Spleen (tissue), 11 donors: ENCODE measurements around the gene TRIM38. TPM values are rescaled to one million over a fixed set of nuclear protein-coding genes. Genes with fewer than 3 reads are reported as not detected.

Experiments used
- DNase-seq: peaks from one replicate; pipeline ENCODE4 v3.0.0-alpha.2; 2020
- H3K27ac ChIP-seq, 8 donors: fragments of 200-600 bp; sonication (generic) in 7 of 8; 1 replicate in 4 of 8; 2 replicates in 4 of 8; pipeline versions ENCODE4 v1.5.0 to v1.8.0; 2016 to 2021; ENCODE audit warnings: inconsistent platforms in 4 of 8, mild to moderate bottlenecking in 4 of 8, moderate library complexity in 1 of 8
- H3K27me3 ChIP-seq, 7 donors: fragments of 200-600 bp; sonication (generic) in 6 of 7; replicated peaks in 1 of 7; 1 replicate in 4 of 7; 2 replicates in 3 of 7; pipeline versions ENCODE4 v1.5.0 to v1.8.0; 2016 to 2021; ENCODE audit warnings: inconsistent platforms in 3 of 7, mild to moderate bottlenecking in 1 of 7
- H3K36me3 ChIP-seq, 6 donors: fragments of 200-600 bp; sonication (generic) in 5 of 6; 1 replicate in 4 of 6; 2 replicates in 2 of 6; pipeline versions ENCODE4 v1.5.0 to v1.8.0; 2016 to 2021; ENCODE audit warnings: inconsistent platforms in 2 of 6
- H3K4me1 ChIP-seq, 6 donors: fragments of 200-600 bp; sonication (generic) in 5 of 6; 1 replicate in 3 of 6; 2 replicates in 3 of 6; pipeline versions ENCODE4 v1.5.0 to v1.8.0; 2016 to 2021; ENCODE audit warnings: inconsistent platforms in 3 of 6
- H3K4me3 ChIP-seq, 8 donors: fragments of 200-600 bp; sonication (generic) in 7 of 8; 1 replicate in 4 of 8; 2 replicates in 4 of 8; pipeline versions ENCODE4 v1.5.0 to v1.8.0; 2016 to 2021; ENCODE audit warnings: inconsistent platforms in 4 of 8, mild to moderate bottlenecking in 4 of 8, moderate library complexity in 2 of 8
- H3K9me3 ChIP-seq, 8 donors: fragments of 200-600 bp; sonication (generic) in 7 of 8; 1 replicate in 4 of 8; 2 replicates in 4 of 8; pipeline versions ENCODE4 v1.5.0 to v1.8.0; 2016 to 2021; ENCODE audit warnings: inconsistent platforms in 4 of 8
- POLR2A ChIP-seq, 3 donors: fragments of 450-650 bp; IDR thresholded peaks; one replicate each; pipeline ENCODE4 v1.5.1; 2017; ENCODE audit warnings: antibody characterized with exemption in 3 of 3, mild to moderate bottlenecking in 1 of 3
- POLR2AphosphoS5 ChIP-seq, 3 donors: sonication (generic); formaldehyde crosslinking; IDR thresholded peaks; one replicate each; pipeline ENCODE4 v1.5.1; 2017; ENCODE audit warnings: antibody characterized with exemption in 3 of 3
- WGBS, 5 donors: extraction: QIAGEN DNeasy Blood & Tissue Kit in 3 of 5; methylation state at CpG; one replicate each; pipeline versions ENCODE4 v1.1.5 to v1.1.7; 2013 to 2018; 5-methylcytosine and 5-hydroxymethylcytosine counted together
- intact Hi-C: fragments of 100-400 bp; cut with DNase I; formaldehyde crosslinking; loops from one replicate; pipeline ENCODE4 v1.15.0; 2023; ENCODE audit warnings: low total_unique reads
- polyA plus RNA-seq, 3 donors: library from polyadenylated mRNA; stranded (reverse); fragments of 200-250 nt; gene quantifications; one replicate each; pipeline ENCODE4 v1.2.1, GENCODE V29; 2013
- total RNA-seq, 7 donors: library from RNA; depleted of rRNA in 3 of 7; stranded (reverse); fragments of >200 nt in 3 of 7; fragmentation: NEBNext Ultra II Directional in 4 of 7; extraction: Animal tissue kit (Norgen Biotek cat#: 25700) in 4 of 7; gene quantifications; one replicate each; pipeline versions ENCODE4 v1.1.0 to v1.2.1, GENCODE V29; 2016 to 2021
- TF ChIP-seq, protein P1 (sequence below), 11 experiments: fragments of 200-600 bp in 7 of 11; fragments of 450-650 bp in 4 of 11; sonication (generic) in 4 of 11; IDR thresholded peaks in 8 of 11; conservative IDR thresholded peaks in 3 of 11; 1 replicate in 7 of 11; 2 replicates in 4 of 11; pipeline versions ENCODE4 v1.4.0 to v1.8.0; 2016 to 2021; ENCODE audit warnings: antibody characterized with exemption in 11 of 11, inconsistent platforms in 4 of 11, mild to moderate bottlenecking in 1 of 11
- donor health status: healthy with polysubstance abuse.
- donor health status: DM: no; HTN: no; CAD: no; lungs with moderate emphysema.
- donor health status: DM: no; HTN: no; CAD: no.
- donor health status: Bipolar disorder and iron deficiency.
- donor health status: healthy.
- donor health status: DM: no; HTN: no; CAD: no.
- donor health status: DM: yes; HTN: yes; CAD: no.

TRIM38 gene
- total and polyA plus RNA-seq, 10 donors, result 8.0 to 34.4 (median 28.1) TPM

DNA sequence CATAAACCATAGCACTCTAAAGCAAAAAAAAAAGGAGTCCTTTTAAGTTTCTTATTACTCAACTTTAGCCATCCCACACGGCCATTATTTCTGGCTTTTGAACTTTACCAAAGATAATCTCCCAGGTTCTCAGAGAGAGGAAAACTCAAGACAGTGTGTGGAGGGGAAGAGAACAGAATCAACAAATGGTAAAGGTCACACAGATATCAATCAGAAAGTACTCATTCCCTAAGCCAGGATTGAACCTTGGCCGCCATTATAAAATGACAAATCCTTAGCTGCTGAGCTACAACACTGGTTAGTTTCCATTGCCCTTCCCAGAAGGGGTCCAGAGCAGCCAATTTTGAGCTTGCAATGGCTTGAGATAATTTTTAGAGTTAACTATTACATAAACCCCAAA lies 10.1 kb upstream of the TRIM38 start:
- Histone ChIP-seq H3K9me3 (no peaks in the 10 kb centered on the region), H3K4me1 (no peaks in the 10 kb centered on the region), H3K27me3 (no peaks in the 10 kb centered on the region), H3K27ac (no peak overlapping the region), H3K36me3 (no peaks in the 10 kb centered on the region), H3K4me3 (no peak overlapping the region)
- WGBS, 5 donors, result 92 to 97% (median 95%) methylated on average over 2 of the region's 2 CpGs
- intact Hi-C loops, result no loop called here
- DNase-seq, result no peak
- TF ChIP-seq POLR2A (IDR thresholded peaks at IDR 0.05) (no peak), POLR2AphosphoS5 (IDR thresholded peaks at IDR 0.05) (no peak)
- TF ChIP-seq, protein P1, sequence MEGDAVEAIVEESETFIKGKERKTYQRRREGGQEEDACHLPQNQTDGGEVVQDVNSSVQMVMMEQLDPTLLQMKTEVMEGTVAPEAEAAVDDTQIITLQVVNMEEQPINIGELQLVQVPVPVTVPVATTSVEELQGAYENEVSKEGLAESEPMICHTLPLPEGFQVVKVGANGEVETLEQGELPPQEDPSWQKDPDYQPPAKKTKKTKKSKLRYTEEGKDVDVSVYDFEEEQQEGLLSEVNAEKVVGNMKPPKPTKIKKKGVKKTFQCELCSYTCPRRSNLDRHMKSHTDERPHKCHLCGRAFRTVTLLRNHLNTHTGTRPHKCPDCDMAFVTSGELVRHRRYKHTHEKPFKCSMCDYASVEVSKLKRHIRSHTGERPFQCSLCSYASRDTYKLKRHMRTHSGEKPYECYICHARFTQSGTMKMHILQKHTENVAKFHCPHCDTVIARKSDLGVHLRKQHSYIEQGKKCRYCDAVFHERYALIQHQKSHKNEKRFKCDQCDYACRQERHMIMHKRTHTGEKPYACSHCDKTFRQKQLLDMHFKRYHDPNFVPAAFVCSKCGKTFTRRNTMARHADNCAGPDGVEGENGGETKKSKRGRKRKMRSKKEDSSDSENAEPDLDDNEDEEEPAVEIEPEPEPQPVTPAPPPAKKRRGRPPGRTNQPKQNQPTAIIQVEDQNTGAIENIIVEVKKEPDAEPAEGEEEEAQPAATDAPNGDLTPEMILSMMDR (IDR thresholded peaks at IDR 0.05 in 8 of 11, conservative IDR thresholded peaks at IDR 0.05 in 3 of 11), result no peak

DNA sequence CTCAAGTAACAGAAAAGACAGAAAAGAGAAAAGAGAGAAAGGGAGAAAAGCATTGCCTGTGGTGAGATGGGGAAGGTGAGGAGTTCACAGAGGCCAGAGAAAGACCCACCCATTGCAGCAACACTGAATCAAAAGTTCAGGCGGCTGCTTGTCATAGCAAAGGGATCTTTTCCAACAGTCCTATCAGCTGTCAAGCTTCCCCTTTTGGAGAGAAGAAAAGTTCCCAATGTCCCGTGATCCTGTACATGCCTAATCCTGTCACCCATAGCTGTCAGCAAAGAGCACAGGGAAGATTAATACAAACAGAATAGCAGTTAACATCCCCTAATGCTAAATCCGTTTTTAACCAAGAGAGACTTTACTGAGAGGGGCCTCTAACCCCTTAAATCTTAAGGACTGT lies 8.9 kb upstream of the TRIM38 start:
- Histone ChIP-seq H3K27ac (no peak overlapping the region), H3K9me3 (no peaks in the 10 kb centered on the region), H3K36me3 (no peaks in the 10 kb centered on the region), H3K4me1 (peaks cover 0 to 7% (median 2%) of the 10 kb centered on the region in 6 donors), H3K4me3 (no peak overlapping the region), H3K27me3 (no peaks in the 10 kb centered on the region)
- WGBS, 5 donors, result 80 to 93% (median 89%) methylated on average over 3 of the region's 3 CpGs
- no peak for DNase-seq
- intact Hi-C loops, result no loop called here
- TF ChIP-seq POLR2AphosphoS5 (IDR thresholded peaks at IDR 0.05), result no peak

- 0 to 74% (median 23%) methylated on average over 1 of the region's 1 CpG; no CpG with 5 or more reads in 1 of the 5 donors for WGBS, 5 donors
- no peak for TF ChIP-seq POLR2AphosphoS5 (IDR thresholded peaks at IDR 0.05)
- TF ChIP-seq, protein P1 (IDR thresholded peaks at IDR 0.05 in 8 of 11, conservative IDR thresholded peaks at IDR 0.05 in 3 of 11), result no peak
- no peak for TF ChIP-seq POLR2A (IDR thresholded peaks at IDR 0.05)
- no peaks in the 10 kb centered on the region for H3K9me3 ChIP-seq
Measured at GRCh38 chr6:25954756-25955155, 7.8 kb upstream of the TRIM38 start.

DNA sequence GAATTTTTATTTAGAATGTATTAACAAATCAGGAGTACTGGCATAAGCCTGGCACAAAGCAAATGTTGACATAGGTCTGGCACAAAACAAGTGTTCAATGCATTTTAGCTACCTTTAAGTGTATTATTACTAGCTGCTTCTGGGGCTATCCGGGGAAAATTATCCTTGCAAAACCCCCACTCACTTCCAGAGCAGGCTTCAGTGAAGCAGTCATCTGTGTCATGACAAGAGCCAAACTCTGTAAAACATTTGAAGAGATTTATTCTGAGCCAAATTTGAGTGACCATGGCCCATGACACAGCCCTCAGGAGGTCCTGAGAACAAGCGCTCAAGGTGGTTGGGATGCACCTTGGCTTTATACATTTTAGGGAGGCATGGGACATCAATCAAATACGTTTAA lies 6.4 kb upstream of the TRIM38 start:
- peaks cover 0 to 30% (median 21%) of the 10 kb centered on the region in 6 donors for H3K4me1 ChIP-seq
- intact Hi-C loops, result no loop called here
- no peaks in the 10 kb centered on the region for H3K27me3 ChIP-seq
- TF ChIP-seq POLR2A (IDR thresholded peaks at IDR 0.05) (no peak), POLR2AphosphoS5 (IDR thresholded peaks at IDR 0.05) (no peak)
- TF ChIP-seq, protein P1 (IDR thresholded peaks at IDR 0.05 in 8 of 11, conservative IDR thresholded peaks at IDR 0.05 in 3 of 11), result no peak
- no peak for DNase-seq
- H3K27ac ChIP-seq, result no peak overlapping the region
- H3K4me3 ChIP-seq, result no peak overlapping the region
- no peaks in the 10 kb centered on the region for H3K9me3 ChIP-seq
- H3K36me3 ChIP-seq, result no peaks in the 10 kb centered on the region
- WGBS, 5 donors, result 81 to 87% (median 82%) methylated on average over 3 of the region's 3 CpGs

More at GRCh38 chr6:25954756-25955155, 7.8 kb upstream of the TRIM38 start:
- H3K27me3 ChIP-seq, result no peaks in the 10 kb centered on the region
- no peak overlapping the region for H3K4me3 ChIP-seq
- H3K27ac ChIP-seq, result no peak overlapping the region
- H3K4me1 ChIP-seq, result peaks cover 0 to 17% (median 12%) of the 10 kb centered on the region in 6 donors
- H3K36me3 ChIP-seq, result no peaks in the 10 kb centered on the region
- intact Hi-C loops, result no loop called here
- no peak for DNase-seq

- whole genome bisulfite sequencing, 5 donors, result 70 to 82% (median 76%) methylated on average over 3 of the region's 3 CpGs
- intact Hi-C loops, result no loop called here
- Histone ChIP-seq H3K4me3 (peak overlapping the region in 1 of 8 donors; percentile 11), H3K4me1 (peaks cover 13 to 47% (median 34%) of the 10 kb centered on the region in 6 donors), H3K27me3 (no peaks in the 10 kb centered on the region), H3K27ac (peak overlapping the region in 2 of 8 donors; percentile 22 to 97), H3K9me3 (no peaks in the 10 kb centered on the region), H3K36me3 (no peaks in the 10 kb centered on the region)
- no peak for DNase-seq
- TF ChIP-seq, protein P1 (IDR thresholded peaks at IDR 0.05 in 8 of 11, conservative IDR thresholded peaks at IDR 0.05 in 3 of 11), result no peak
- no peak for TF ChIP-seq POLR2AphosphoS5 (IDR thresholded peaks at IDR 0.05)
- TF ChIP-seq POLR2A (IDR thresholded peaks at IDR 0.05), result no peak
Measured at GRCh38 chr6:25958700-25959162, 3.9 kb upstream of the TRIM38 start.
